ENCODE data around the gene SEC22A. TPM values are rescaled to one million over a fixed set of nuclear protein-coding genes. Genes with fewer than 3 reads are reported as not detected.

The SEC22A gene
- total and polyA plus RNA-seq, 10 of the 15 experiments (the other 5 are each of a cell fraction or from before 2014, with no cell fraction given): 19.3 to 70.3 (median 36.7) TPM

DNA sequence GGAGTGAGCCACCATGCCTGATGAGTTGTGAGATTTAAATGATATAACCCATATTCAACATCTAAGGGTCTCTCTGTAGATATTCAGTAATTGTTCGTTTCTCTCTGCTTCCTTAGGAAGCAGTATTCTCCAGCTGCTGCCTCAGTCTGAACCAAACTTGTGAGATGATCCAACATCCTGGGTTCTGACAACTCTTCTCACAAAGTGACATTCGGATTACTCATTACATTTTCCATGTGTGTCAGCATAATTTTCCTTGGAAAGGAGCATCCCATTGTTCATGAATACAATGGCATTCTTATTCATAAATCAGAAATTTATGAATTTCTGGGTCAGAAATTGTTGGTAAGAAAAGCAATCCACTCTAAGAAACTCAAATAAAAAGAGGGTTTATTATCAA is 15.0 kb upstream of the SEC22A start:
- FAIRE-seq: no peak
- TF ChIP-seq YBX1 (IDR thresholded peaks at IDR 0.05): no peak
- TF ChIP-seq RFX5 (IDR thresholded peaks at IDR 0.05; ENCODE audit: low read depth, low read length): no peak
- TF ChIP-seq NFIC (IDR thresholded peaks at IDR 0.05; ENCODE audit: low read depth, low read length): no peak
- TF ChIP-seq NFYA (IDR thresholded peaks at IDR 0.05; ENCODE audit: borderline replicate concordance, low read depth, low read length): no peak
- TF ChIP-seq, protein P1, sequence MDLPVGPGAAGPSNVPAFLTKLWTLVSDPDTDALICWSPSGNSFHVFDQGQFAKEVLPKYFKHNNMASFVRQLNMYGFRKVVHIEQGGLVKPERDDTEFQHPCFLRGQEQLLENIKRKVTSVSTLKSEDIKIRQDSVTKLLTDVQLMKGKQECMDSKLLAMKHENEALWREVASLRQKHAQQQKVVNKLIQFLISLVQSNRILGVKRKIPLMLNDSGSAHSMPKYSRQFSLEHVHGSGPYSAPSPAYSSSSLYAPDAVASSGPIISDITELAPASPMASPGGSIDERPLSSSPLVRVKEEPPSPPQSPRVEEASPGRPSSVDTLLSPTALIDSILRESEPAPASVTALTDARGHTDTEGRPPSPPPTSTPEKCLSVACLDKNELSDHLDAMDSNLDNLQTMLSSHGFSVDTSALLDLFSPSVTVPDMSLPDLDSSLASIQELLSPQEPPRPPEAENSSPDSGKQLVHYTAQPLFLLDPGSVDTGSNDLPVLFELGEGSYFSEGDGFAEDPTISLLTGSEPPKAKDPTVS (IDR thresholded peaks at IDR 0.05; ENCODE audit: low read depth, low read length): no peak
- no peak for TF ChIP-seq BRCA1 (IDR thresholded peaks at IDR 0.05; ENCODE audit: low read depth, low read length)
- no peak for TF ChIP-seq SUPT20H (IDR thresholded peaks at IDR 0.05; ENCODE audit: borderline replicate concordance, control insufficient read depth, low read depth, low read length)
- TF ChIP-seq, protein P2, sequence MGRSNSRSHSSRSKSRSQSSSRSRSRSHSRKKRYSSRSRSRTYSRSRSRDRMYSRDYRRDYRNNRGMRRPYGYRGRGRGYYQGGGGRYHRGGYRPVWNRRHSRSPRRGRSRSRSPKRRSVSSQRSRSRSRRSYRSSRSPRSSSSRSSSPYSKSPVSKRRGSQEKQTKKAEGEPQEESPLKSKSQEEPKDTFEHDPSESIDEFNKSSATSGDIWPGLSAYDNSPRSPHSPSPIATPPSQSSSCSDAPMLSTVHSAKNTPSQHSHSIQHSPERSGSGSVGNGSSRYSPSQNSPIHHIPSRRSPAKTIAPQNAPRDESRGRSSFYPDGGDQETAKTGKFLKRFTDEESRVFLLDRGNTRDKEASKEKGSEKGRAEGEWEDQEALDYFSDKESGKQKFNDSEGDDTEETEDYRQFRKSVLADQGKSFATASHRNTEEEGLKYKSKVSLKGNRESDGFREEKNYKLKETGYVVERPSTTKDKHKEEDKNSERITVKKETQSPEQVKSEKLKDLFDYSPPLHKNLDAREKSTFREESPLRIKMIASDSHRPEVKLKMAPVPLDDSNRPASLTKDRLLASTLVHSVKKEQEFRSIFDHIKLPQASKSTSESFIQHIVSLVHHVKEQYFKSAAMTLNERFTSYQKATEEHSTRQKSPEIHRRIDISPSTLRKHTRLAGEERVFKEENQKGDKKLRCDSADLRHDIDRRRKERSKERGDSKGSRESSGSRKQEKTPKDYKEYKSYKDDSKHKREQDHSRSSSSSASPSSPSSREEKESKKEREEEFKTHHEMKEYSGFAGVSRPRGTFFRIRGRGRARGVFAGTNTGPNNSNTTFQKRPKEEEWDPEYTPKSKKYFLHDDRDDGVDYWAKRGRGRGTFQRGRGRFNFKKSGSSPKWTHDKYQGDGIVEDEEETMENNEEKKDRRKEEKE (IDR thresholded peaks at IDR 0.05): no peak
- TF ChIP-seq, protein P3, sequence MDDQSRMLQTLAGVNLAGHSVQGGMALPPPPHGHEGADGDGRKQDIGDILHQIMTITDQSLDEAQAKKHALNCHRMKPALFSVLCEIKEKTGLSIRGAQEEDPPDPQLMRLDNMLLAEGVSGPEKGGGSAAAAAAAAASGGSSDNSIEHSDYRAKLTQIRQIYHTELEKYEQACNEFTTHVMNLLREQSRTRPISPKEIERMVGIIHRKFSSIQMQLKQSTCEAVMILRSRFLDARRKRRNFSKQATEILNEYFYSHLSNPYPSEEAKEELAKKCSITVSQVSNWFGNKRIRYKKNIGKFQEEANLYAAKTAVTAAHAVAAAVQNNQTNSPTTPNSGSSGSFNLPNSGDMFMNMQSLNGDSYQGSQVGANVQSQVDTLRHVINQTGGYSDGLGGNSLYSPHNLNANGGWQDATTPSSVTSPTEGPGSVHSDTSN (IDR thresholded peaks at IDR 0.05; ENCODE audit: insufficient replicate concordance, low read depth, low read length): no peak
- TF ChIP-seq TAF1 (IDR thresholded peaks at IDR 0.05; ENCODE audit: borderline replicate concordance, low read depth, low read length): no peak
- TF ChIP-seq, protein P4, sequence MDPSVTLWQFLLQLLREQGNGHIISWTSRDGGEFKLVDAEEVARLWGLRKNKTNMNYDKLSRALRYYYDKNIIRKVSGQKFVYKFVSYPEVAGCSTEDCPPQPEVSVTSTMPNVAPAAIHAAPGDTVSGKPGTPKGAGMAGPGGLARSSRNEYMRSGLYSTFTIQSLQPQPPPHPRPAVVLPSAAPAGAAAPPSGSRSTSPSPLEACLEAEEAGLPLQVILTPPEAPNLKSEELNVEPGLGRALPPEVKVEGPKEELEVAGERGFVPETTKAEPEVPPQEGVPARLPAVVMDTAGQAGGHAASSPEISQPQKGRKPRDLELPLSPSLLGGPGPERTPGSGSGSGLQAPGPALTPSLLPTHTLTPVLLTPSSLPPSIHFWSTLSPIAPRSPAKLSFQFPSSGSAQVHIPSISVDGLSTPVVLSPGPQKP (IDR thresholded peaks at IDR 0.05; ENCODE audit: low read depth, low read length): no peak
- no peak for TF ChIP-seq ASH2L (IDR thresholded peaks at IDR 0.05; ENCODE audit: borderline replicate concordance, low read depth)
- TF ChIP-seq, protein P5, sequence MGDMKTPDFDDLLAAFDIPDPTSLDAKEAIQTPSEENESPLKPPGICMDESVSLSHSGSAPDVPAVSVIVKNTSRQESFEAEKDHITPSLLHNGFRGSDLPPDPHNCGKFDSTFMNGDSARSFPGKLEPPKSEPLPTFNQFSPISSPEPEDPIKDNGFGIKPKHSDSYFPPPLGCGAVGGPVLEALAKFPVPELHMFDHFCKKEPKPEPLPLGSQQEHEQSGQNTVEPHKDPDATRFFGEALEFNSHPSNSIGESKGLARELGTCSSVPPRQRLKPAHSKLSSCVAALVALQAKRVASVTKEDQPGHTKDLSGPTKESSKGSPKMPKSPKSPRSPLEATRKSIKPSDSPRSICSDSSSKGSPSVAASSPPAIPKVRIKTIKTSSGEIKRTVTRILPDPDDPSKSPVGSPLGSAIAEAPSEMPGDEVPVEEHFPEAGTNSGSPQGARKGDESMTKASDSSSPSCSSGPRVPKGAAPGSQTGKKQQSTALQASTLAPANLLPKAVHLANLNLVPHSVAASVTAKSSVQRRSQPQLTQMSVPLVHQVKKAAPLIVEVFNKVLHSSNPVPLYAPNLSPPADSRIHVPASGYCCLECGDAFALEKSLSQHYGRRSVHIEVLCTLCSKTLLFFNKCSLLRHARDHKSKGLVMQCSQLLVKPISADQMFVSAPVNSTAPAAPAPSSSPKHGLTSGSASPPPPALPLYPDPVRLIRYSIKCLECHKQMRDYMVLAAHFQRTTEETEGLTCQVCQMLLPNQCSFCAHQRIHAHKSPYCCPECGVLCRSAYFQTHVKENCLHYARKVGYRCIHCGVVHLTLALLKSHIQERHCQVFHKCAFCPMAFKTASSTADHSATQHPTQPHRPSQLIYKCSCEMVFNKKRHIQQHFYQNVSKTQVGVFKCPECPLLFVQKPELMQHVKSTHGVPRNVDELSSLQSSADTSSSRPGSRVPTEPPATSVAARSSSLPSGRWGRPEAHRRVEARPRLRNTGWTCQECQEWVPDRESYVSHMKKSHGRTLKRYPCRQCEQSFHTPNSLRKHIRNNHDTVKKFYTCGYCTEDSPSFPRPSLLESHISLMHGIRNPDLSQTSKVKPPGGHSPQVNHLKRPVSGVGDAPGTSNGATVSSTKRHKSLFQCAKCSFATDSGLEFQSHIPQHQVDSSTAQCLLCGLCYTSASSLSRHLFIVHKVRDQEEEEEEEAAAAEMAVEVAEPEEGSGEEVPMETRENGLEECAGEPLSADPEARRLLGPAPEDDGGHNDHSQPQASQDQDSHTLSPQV (IDR thresholded peaks at IDR 0.05): no peak
- no peak for TF ChIP-seq SRF (IDR thresholded peaks at IDR 0.05; ENCODE audit: low read depth in 2 of 2, low read length in 2 of 2)

More for the DNA sequence above, 15.0 kb upstream of the SEC22A start:
- Histone ChIP-seq H3K36me3 (ENCODE audit: control insufficient read depth in 2 of 2, insufficient read depth in 2 of 2, low read length in 1 of 2) (no peaks in the 10 kb centered on the region), H4K20me1 (ENCODE audit: control insufficient read depth, insufficient read depth) (no peaks in the 10 kb centered on the region), H3K79me2 (ENCODE audit: control insufficient read depth, insufficient read depth, low read length) (no peaks in the 10 kb centered on the region), H3K4me2 (ENCODE audit: control insufficient read depth, insufficient read depth) (no peak overlapping the region), H3K4me1 (ENCODE audit: control insufficient read depth, insufficient read depth, low read length) (no peaks in the 10 kb centered on the region), H3K9ac (ENCODE audit: control insufficient read depth, insufficient read depth, low read length) (no peak overlapping the region), H3K27ac (ENCODE audit: control insufficient read depth, insufficient read depth) (no peak overlapping the region), H3K27me3 (replicated peaks in 1 of 2; ENCODE audit: control insufficient read depth in 2 of 2, insufficient read depth in 2 of 2, low read length in 1 of 2) (no peaks in the 10 kb centered on the region), H3K9me3 (replicated peaks; ENCODE audit: control insufficient read depth, insufficient read depth, low read length) (no peaks in the 10 kb centered on the region), H2AFZ (ENCODE audit: control insufficient read depth, low read depth, low read length) (no peak overlapping the region), H3K4me3 (no peak overlapping the region)
- no peak for DNase-seq (ENCODE audit: low read depth, low spot score)
- ChIA-PET SMC1A (ENCODE audit: uncharacterized antibody, unreplicated experiment) (no interaction called here), POLR2A (no interaction called here), CTCF (no interaction called here), RAD21 (ENCODE audit: unreplicated experiment) (no interaction called here)
- no TSS peak for BruUV-seq (replicated peaks)
- no peak for ATAC-seq
- intact Hi-C loops (cut with micrococcal nuclease; ENCODE audit: unreplicated experiment) (no loop called here), in situ Hi-C loops (cut with MboI) (no loop called here)
- WGBS (ENCODE audit: insufficient coverage, insufficient replicate concordance, low lambda C conversion rate, missing lambda C conversion rate): 52% methylated on average over 2 of the region's 2 CpGs

Data from GM12878 (cell line).